Chondrocyte (in vitro differentiated cells): ENCODE results near the gene GLTPD2. TPM values are rescaled to one million over a fixed set of nuclear protein-coding genes. Genes with fewer than 3 reads are reported as not detected.

Source experiments
- DNase-seq: peaks from one replicate; pipeline ENCODE4 v3.0.0; 2021; ENCODE audit warnings: mixed read lengths, low spot score
- H3K27ac Mint-ChIP-seq: one replicate; pipeline ENCODE4 v1.8.0; 2021; ENCODE audit warnings: mild to moderate bottlenecking, moderate library complexity, mixed read lengths; ENCODE audit not compliant: unreplicated experiment
- H3K27me3 Mint-ChIP-seq: 2 replicates; pipeline ENCODE4 v1.8.0; 2021; ENCODE audit warnings: low read depth, mixed read lengths
- H3K36me3 Mint-ChIP-seq: 2 replicates; pipeline ENCODE4 v1.8.0; 2021; ENCODE audit warnings: low read depth, mixed read lengths
- H3K4me1 Mint-ChIP-seq: 2 replicates; pipeline ENCODE4 v1.8.0; 2021; ENCODE audit warnings: low read depth, mild to moderate bottlenecking, mixed read lengths
- H3K4me3 Mint-ChIP-seq: one replicate; pipeline ENCODE4 v1.8.0; 2021; ENCODE audit warnings: mild to moderate bottlenecking, moderate library complexity, mixed read lengths; ENCODE audit not compliant: unreplicated experiment
- H3K9me3 Mint-ChIP-seq: 2 replicates; pipeline ENCODE4 v1.8.0; 2021; ENCODE audit warnings: low read depth, mixed read lengths
- CTCF ChIP-seq: fragments of 200-600 bp; sonication (generic); IDR thresholded peaks from 2 replicates; pipeline ENCODE4 v1.5.0; 2021; ENCODE audit warnings: antibody characterized with exemption, mild to moderate bottlenecking, moderate library complexity
- total RNA-seq: library from RNA; stranded (reverse); gene quantifications from 3 replicates; pipeline ENCODE4 v1.2.1, GENCODE V29; 2021

The GLTPD2 gene
- total RNA-seq, 1 donor from 2014 or later = not detected

GRCh38 chr17:4796552-4796920 lies 7.8 kb downstream of the GLTPD2 start:
- H3K4me1 Mint-ChIP-seq = peaks cover 15% of the 10 kb centered on the region
- DNase-seq = no peak
- H3K27me3 Mint-ChIP-seq = no peaks in the 10 kb centered on the region
- peaks cover 8% of the 10 kb centered on the region for H3K36me3 Mint-ChIP-seq
- H3K4me3 Mint-ChIP-seq = peak overlapping the region; percentile 99
- peak overlapping the region; percentile 95 for H3K27ac Mint-ChIP-seq
- no peaks in the 10 kb centered on the region for H3K9me3 Mint-ChIP-seq
- no peak for TF ChIP-seq CTCF

DNA sequence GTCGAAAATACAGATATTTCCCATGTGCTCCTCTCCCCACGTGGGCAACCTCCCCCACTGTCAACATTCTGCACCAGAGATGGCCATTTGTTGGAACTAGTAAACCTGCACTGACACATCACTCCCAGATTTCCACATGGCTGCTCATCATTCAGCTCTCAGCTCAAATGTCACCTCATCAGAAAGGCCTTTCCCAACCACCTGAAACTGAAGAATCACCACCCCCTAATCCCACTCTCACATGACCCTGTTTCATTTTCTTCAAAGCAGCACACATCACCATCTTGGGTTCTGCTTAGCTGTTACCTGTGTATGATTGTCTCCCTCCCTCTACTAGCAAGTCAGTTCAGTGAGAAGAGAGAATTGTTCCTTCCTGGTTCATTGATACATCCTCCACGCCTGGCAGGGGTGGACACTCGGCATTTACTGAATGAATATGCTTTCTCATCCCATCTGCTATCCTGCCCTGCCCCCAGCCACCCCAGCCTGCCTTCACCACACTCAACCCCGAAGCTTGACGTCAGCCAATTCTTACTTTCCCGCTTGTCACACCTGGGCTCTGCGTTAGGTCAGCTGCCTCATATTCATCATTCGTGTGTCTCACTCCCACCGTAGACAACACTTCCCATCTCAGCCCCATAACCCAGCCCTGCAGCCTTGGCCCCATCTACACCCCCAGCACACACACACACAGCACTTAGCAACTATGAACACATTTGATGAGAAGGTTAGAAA lies 11.9 kb downstream of the GLTPD2 start:
- peak overlapping the region; percentile 8 for H3K27ac Mint-ChIP-seq
- H3K4me1 Mint-ChIP-seq = peaks cover 15% of the 10 kb centered on the region
- no peak overlapping the region for H3K4me3 Mint-ChIP-seq
- TF ChIP-seq CTCF = no peak
- H3K9me3 Mint-ChIP-seq = no peaks in the 10 kb centered on the region
- no peaks in the 10 kb centered on the region for H3K27me3 Mint-ChIP-seq
- no peak for DNase-seq
- peaks cover 8% of the 10 kb centered on the region for H3K36me3 Mint-ChIP-seq

- H3K36me3 Mint-ChIP-seq = peaks cover 7% of the 10 kb centered on the region
- DNase-seq = no peak
Observed at GRCh38 chr17:4802228-4802627, 13.5 kb downstream of the GLTPD2 start, which contains the start of gene C17orf114. Gene C17orf114 (minus strand): TSS chr17:4802328.

GRCh38 chr17:4806456-4806776 lies 17.7 kb downstream of the GLTPD2 start:
- Mint-ChIP-seq H3K4me3 (peak overlapping the region; percentile 66), H3K9me3 (no peaks in the 10 kb centered on the region), H3K27ac (no peak overlapping the region), H3K4me1 (peaks cover 22% of the 10 kb centered on the region), H3K36me3 (peaks cover 11% of the 10 kb centered on the region), H3K27me3 (no peaks in the 10 kb centered on the region)
- DNase-seq = no peak
- no peak for TF ChIP-seq CTCF

More at GRCh38 chr17:4802228-4802627, 13.5 kb downstream of the GLTPD2 start, which contains the start of gene C17orf114:
- Mint-ChIP-seq H3K27me3 (no peaks in the 10 kb centered on the region), H3K4me3 (no peak within 1 kb of the TSS), H3K9me3 (no peaks in the 10 kb centered on the region), H3K27ac (no peak within 1 kb of the TSS), H3K4me1 (peaks cover 9% of the 10 kb centered on the region)
- TF ChIP-seq CTCF = no peak

DNA sequence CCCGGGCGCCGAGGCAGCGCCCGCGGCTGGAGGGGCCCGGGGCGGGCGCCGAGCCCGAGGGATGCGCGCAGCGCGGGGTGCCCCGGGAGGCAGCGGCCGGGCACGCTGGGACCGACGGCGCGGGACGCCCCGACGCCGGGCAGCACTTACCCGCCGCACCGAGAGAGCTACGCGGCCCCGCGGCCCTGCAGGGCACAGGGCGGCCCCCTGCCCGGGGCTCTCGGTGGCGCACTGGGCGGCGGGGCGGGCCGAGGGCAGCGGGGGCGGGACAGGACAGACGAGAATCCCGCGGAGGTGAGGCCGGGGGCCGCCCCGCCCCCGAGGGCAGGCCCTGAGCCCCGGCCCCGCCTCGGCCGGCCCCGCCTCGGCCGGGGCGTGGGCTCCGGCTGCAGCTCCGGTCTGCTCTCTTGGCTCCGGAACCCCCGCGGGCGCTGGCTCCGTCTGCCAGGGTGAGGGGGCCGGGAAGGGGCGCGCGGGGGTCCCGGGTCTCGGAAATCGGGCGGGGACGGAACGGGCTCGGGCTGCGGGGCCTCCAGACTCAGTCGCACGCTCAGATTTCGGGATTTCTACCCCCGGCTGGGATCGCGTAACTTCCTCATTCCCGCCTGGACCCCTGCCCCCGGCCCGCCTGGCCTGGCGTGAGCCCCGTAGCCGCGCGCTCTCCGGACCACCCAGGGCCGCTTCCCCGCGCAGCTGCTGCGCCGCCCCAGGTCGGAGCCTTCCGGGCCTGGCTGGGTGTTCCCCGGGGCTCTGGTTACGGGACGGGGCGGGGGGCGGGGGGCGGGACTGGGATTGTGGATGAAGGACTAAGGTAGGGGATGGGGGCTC lies 18.2 kb downstream of the GLTPD2 start, which contains the start of gene PLD2:
TSS of gene PLD2 (plus strand) at position 376 of the 828 bp plus-strand sequence. CDS start 621 bp downstream, outside the sequence.
- H3K27ac Mint-ChIP-seq = peak within 1 kb of the TSS; percentile 73
- H3K4me3 Mint-ChIP-seq = peak within 1 kb of the TSS; percentile 80
- no peak for DNase-seq
- no peaks in the 10 kb centered on the region for H3K27me3 Mint-ChIP-seq
- no peak for TF ChIP-seq CTCF
- H3K36me3 Mint-ChIP-seq = peaks cover 13% of the 10 kb centered on the region
- peaks cover 22% of the 10 kb centered on the region for H3K4me1 Mint-ChIP-seq
- no peaks in the 10 kb centered on the region for H3K9me3 Mint-ChIP-seq
